ENCODE results near the gene DCDC2C. TPM values are rescaled to one million over a fixed set of nuclear protein-coding genes. Genes with fewer than 3 reads are reported as not detected.

The DCDC2C gene
- total RNA-seq, 4 donors from 2014 or later = 0.40 to 1.5 (median 0.68) TPM

- 82 to 84% methylated on average over 7 of the region's 7 CpGs for whole genome bisulfite sequencing, 2 donors
- TF ChIP-seq CTCF (IDR thresholded peaks at IDR 0.05) (no peak), POLR2A (IDR thresholded peaks at IDR 0.05) (no peak)
- intact Hi-C loops (cut with DNase I) = no loop called here
- no peak overlapping the region for H3K4me3 ChIP-seq (replicated peaks in 1 of 3)
- H3K27me3 ChIP-seq = no peaks in the 10 kb centered on the region
- H3K9me3 ChIP-seq = no peaks in the 10 kb centered on the region
- no peaks in the 10 kb centered on the region for H3K4me1 ChIP-seq
- no peak for DNase-seq
- H3K36me3 ChIP-seq = no peaks in the 10 kb centered on the region
- no peak overlapping the region for H3K27ac ChIP-seq
These were observed 32.7 kb downstream of the DCDC2C start for GRCh38 chr2:3736112-3736511.

GRCh38 chr2:3737128-3737527 lies 33.8 kb downstream of the DCDC2C start:
- WGBS, 2 donors = 80 to 84% methylated on average over 8 to 9 of the region's 9 CpGs
- H3K4me1 ChIP-seq = no peaks in the 10 kb centered on the region
- H3K9me3 ChIP-seq = no peaks in the 10 kb centered on the region
- H3K4me3 ChIP-seq (replicated peaks in 1 of 3) = no peak overlapping the region
- TF ChIP-seq POLR2A (IDR thresholded peaks at IDR 0.05) (no peak), CTCF (IDR thresholded peaks at IDR 0.05) (no peak)
- no peak for DNase-seq
- intact Hi-C loops (cut with DNase I) = no loop called here
- H3K27me3 ChIP-seq = no peaks in the 10 kb centered on the region
- H3K27ac ChIP-seq = no peak overlapping the region
- no peaks in the 10 kb centered on the region for H3K36me3 ChIP-seq

- Histone ChIP-seq H3K4me3 (replicated peaks in 1 of 3) (no peak overlapping the region), H3K27me3 (no peaks in the 10 kb centered on the region), H3K4me1 (no peaks in the 10 kb centered on the region), H3K36me3 (no peaks in the 10 kb centered on the region), H3K9me3 (no peaks in the 10 kb centered on the region), H3K27ac (no peak overlapping the region)
- WGBS, 2 donors = 52 to 55% methylated on average over 3 of the region's 3 CpGs
- intact Hi-C loops (cut with DNase I) = no loop called here
- no peak for DNase-seq
- TF ChIP-seq POLR2A (IDR thresholded peaks at IDR 0.05) (no peak), CTCF (IDR thresholded peaks at IDR 0.05) (no peak)
These were observed 35.1 kb downstream of the DCDC2C start for GRCh38 chr2:3738454-3738853.

- H3K36me3 ChIP-seq = no peaks in the 10 kb centered on the region
- no peak overlapping the region for H3K27ac ChIP-seq
- H3K4me1 ChIP-seq = no peaks in the 10 kb centered on the region
- no peak overlapping the region for H3K4me3 ChIP-seq (replicated peaks in 1 of 3)
- intact Hi-C loops (cut with DNase I) = no loop called here
- DNase-seq = no peak
- WGBS, 2 donors = 94 to 98% methylated on average over 19 of the region's 19 CpGs
- no peaks in the 10 kb centered on the region for H3K27me3 ChIP-seq
- TF ChIP-seq CTCF (IDR thresholded peaks at IDR 0.05) = no peak
- no peak for TF ChIP-seq POLR2A (IDR thresholded peaks at IDR 0.05)
- no peaks in the 10 kb centered on the region for H3K9me3 ChIP-seq
These were observed 35.9 kb downstream of the DCDC2C start for GRCh38 chr2:3739313-3739712.

GRCh38 chr2:3741396-3741795 lies 38.0 kb downstream of the DCDC2C start:
- H3K27ac ChIP-seq = no peak overlapping the region
- 81 to 86% methylated on average over 8 of the region's 8 CpGs for WGBS, 2 donors
- H3K4me1 ChIP-seq = no peaks in the 10 kb centered on the region
- intact Hi-C loops (cut with DNase I) = no loop called here
- no peaks in the 10 kb centered on the region for H3K9me3 ChIP-seq
- no peaks in the 10 kb centered on the region for H3K36me3 ChIP-seq
- DNase-seq = no peak
- H3K27me3 ChIP-seq = no peaks in the 10 kb centered on the region
- TF ChIP-seq POLR2A (IDR thresholded peaks at IDR 0.05) (no peak), CTCF (IDR thresholded peaks at IDR 0.05) (no peak)
- H3K4me3 ChIP-seq (replicated peaks in 1 of 3) = no peak overlapping the region

Measured in thyroid gland (tissue), 4 donors.